ENCODE measurements around the gene MAD2L1.

- TF ChIP-seq CTCF (IDR thresholded peaks at IDR 0.05) (no peak), POLR2AphosphoS5 (IDR thresholded peaks at IDR 0.05) (no peak), POLR2A (IDR thresholded peaks at IDR 0.05) (no peak)
Measured at GRCh38 chr4:120034913-120035312, 31.7 kb downstream of the MAD2L1 start.

Data from gastroesophageal sphincter (tissue), 3 donors.